WTC11 (cell line): Measurements from ENCODE around the gene KNTC1. TPM values are rescaled to one million over a fixed set of nuclear protein-coding genes. Genes with fewer than 3 reads are reported as not detected.

Experiments
- ATAC-seq: fragments of 200-7000 bp; cut with Tn5 transposase; 2 replicates; pipeline ENCODE4 v1.10.0; 2021; ENCODE audit warnings: mild to moderate bottlenecking, moderate library complexity
- CTCF ChIA-PET: fragments of 300-600 bp; sonication (Branson Sonifier 250); formaldehyde crosslinking; loops from one replicate; lab custom pipeline; 2021; ENCODE audit warnings: antibody characterized with exemption; lab: Charles Lee
- POLR2A ChIA-PET: fragments of 350-600 bp; sonication (Branson Sonifier 250); formaldehyde crosslinking; loops from one replicate; lab custom pipeline; 2021; ENCODE audit warnings: antibody characterized with exemption; lab: Charles Lee
- DNase-seq: peaks from one replicate; pipeline ENCODE4 v3.0.0; 2021; ENCODE audit warnings: low spot score
- H3K27ac Mint-ChIP-seq: 2 replicates; pipeline ENCODE4 v1.8.0; 2021; ENCODE audit warnings: mixed read lengths
- H3K27me3 Mint-ChIP-seq: 2 replicates; pipeline ENCODE4 v1.8.0; 2021; ENCODE audit warnings: low read depth, mild to moderate bottlenecking, moderate library complexity, mixed read lengths
- H3K36me3 Mint-ChIP-seq: 2 replicates; pipeline ENCODE4 v1.8.0; 2021; ENCODE audit warnings: mixed read lengths
- H3K4me1 Mint-ChIP-seq: 2 replicates; pipeline ENCODE4 v1.8.0; 2022; ENCODE audit warnings: mixed read lengths
- H3K4me3 Mint-ChIP-seq: 2 replicates; pipeline ENCODE4 v1.8.0; 2021; ENCODE audit warnings: mild to moderate bottlenecking, moderate library complexity, mixed read lengths
- H3K9me3 Mint-ChIP-seq: 2 replicates; pipeline ENCODE4 v1.8.0; 2021; ENCODE audit warnings: mixed read lengths
- AFF4 ChIP-seq: sonication (generic); formaldehyde crosslinking; IDR thresholded peaks from 2 replicates; pipeline ENCODE4 v1.8.1; 2023; ENCODE audit warnings: mild to moderate bottlenecking, missing genetic modification reagents, borderline replicate concordance
- CBFB ChIP-seq: sonication (generic); formaldehyde crosslinking; IDR thresholded peaks from 2 replicates; pipeline ENCODE4 v1.8.1; 2022; ENCODE audit warnings: mild to moderate bottlenecking, low read depth, missing genetic modification reagents
- CREB1 ChIP-seq: sonication (generic); formaldehyde crosslinking; IDR thresholded peaks from 2 replicates; pipeline ENCODE4 v1.8.0; 2023; ENCODE audit warnings: mild to moderate bottlenecking, missing genetic modification reagents
- CTCF ChIP-seq: fragments of 200-600 bp; IDR thresholded peaks from 2 replicates; pipeline ENCODE4 v1.8.0; 2022; ENCODE audit warnings: antibody characterized with exemption
- ETV6 ChIP-seq: sonication (generic); formaldehyde crosslinking; IDR thresholded peaks from 2 replicates; pipeline ENCODE4 v1.8.1; 2022; ENCODE audit warnings: mild to moderate bottlenecking, missing genetic modification reagents
- FOXK1 ChIP-seq: sonication (generic); formaldehyde crosslinking; IDR thresholded peaks from 2 replicates; pipeline ENCODE4 v1.8.0; 2022; ENCODE audit warnings: mild to moderate bottlenecking, moderate library complexity, missing genetic modification reagents
- MLX ChIP-seq: sonication (generic); formaldehyde crosslinking; IDR thresholded peaks from 2 replicates; pipeline ENCODE4 v1.8.1; 2023; ENCODE audit warnings: mild to moderate bottlenecking, missing genetic modification reagents, moderate library complexity
- MXD4 ChIP-seq: fragments of 250-450 bp; sonication (Bioruptor Pico); IDR thresholded peaks from 2 replicates; pipeline ENCODE4 v1.8.0; 2021; ENCODE audit warnings: mild to moderate bottlenecking, moderate library complexity, borderline replicate concordance
- MYBL2 ChIP-seq: sonication (generic); formaldehyde crosslinking; IDR thresholded peaks from 2 replicates; pipeline ENCODE4 v1.8.1; 2023; ENCODE audit warnings: mild to moderate bottlenecking, moderate library complexity, missing genetic modification reagents
- TP53 ChIP-seq: sonication (generic); formaldehyde crosslinking; IDR thresholded peaks from 2 replicates; pipeline ENCODE4 v1.8.1; 2023; ENCODE audit warnings: mild to moderate bottlenecking, missing genetic modification reagents
- ZNF121 ChIP-seq: sonication (generic); formaldehyde crosslinking; IDR thresholded peaks from 2 replicates; pipeline ENCODE4 v1.8.0; 2023; ENCODE audit warnings: missing genetic modification reagents
- ZNF317 ChIP-seq: sonication (generic); formaldehyde crosslinking; IDR thresholded peaks from 2 replicates; pipeline ENCODE4 v1.8.1; 2023; ENCODE audit warnings: low read depth, mild to moderate bottlenecking, moderate library complexity, missing genetic modification reagents, borderline replicate concordance
- total RNA-seq: library from RNA; stranded (reverse); gene quantifications from 3 replicates; pipeline ENCODE4 v1.2.3, GENCODE V29; 2021
- TF ChIP-seq, protein P1 (sequence below): fragments of 250-450 bp; sonication (Bioruptor Pico); IDR thresholded peaks from 2 replicates; pipeline ENCODE4 v1.9.0; 2021; ENCODE audit warnings: mild to moderate bottlenecking
- TF ChIP-seq, protein P2 (sequence below): sonication (generic); formaldehyde crosslinking; IDR thresholded peaks from 2 replicates; pipeline ENCODE4 v1.8.0; 2022; ENCODE audit warnings: missing genetic modification reagents
- TF ChIP-seq, protein P3 (sequence below): fragments of 250-450 bp; sonication (Bioruptor Pico); IDR thresholded peaks from 2 replicates; pipeline ENCODE4 v1.9.0; 2021; ENCODE audit warnings: mild to moderate bottlenecking
- TF ChIP-seq, protein P4 (sequence below): fragments of 250-450 bp; sonication (Bioruptor Pico); IDR thresholded peaks from 2 replicates; pipeline ENCODE4 v1.8.0; 2021; ENCODE audit warnings: mild to moderate bottlenecking

The KNTC1 gene
- total RNA-seq, 1 experiment from 2014 or later, result 85.1 TPM

- H3K27ac Mint-ChIP-seq, result no peak overlapping the region
- no peak for DNase-seq
- no peaks in the 10 kb centered on the region for H3K27me3 Mint-ChIP-seq
- CTCF ChIA-PET, result interaction anchor here (0.6 to 0.7 kb wide), 2 partner anchors 31 to 139 kb away, joined by 3 read pairs; no protein-coding TSS in a partner anchor
- H3K4me3 Mint-ChIP-seq, result no peak overlapping the region
- ATAC-seq, result no peak
- POLR2A ChIA-PET, result no interaction called here
- TF ChIP-seq AFF4 (CRISPR knock-in tag), result no peak
- TF ChIP-seq ETV6 (CRISPR knock-in tag), result no peak
- no peak for TF ChIP-seq MLX (CRISPR knock-in tag)
- TF ChIP-seq, protein P1, sequence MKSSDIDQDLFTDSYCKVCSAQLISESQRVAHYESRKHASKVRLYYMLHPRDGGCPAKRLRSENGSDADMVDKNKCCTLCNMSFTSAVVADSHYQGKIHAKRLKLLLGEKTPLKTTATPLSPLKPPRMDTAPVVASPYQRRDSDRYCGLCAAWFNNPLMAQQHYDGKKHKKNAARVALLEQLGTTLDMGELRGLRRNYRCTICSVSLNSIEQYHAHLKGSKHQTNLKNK (CRISPR knock-in tag), result no peak
- no peak for TF ChIP-seq MYBL2 (CRISPR knock-in tag)
- no peak for TF ChIP-seq ZNF121 (CRISPR knock-in tag)
- no peak for TF ChIP-seq CBFB (CRISPR knock-in tag)
- TF ChIP-seq ZNF317 (CRISPR knock-in tag), result no peak
- TF ChIP-seq, protein P2, sequence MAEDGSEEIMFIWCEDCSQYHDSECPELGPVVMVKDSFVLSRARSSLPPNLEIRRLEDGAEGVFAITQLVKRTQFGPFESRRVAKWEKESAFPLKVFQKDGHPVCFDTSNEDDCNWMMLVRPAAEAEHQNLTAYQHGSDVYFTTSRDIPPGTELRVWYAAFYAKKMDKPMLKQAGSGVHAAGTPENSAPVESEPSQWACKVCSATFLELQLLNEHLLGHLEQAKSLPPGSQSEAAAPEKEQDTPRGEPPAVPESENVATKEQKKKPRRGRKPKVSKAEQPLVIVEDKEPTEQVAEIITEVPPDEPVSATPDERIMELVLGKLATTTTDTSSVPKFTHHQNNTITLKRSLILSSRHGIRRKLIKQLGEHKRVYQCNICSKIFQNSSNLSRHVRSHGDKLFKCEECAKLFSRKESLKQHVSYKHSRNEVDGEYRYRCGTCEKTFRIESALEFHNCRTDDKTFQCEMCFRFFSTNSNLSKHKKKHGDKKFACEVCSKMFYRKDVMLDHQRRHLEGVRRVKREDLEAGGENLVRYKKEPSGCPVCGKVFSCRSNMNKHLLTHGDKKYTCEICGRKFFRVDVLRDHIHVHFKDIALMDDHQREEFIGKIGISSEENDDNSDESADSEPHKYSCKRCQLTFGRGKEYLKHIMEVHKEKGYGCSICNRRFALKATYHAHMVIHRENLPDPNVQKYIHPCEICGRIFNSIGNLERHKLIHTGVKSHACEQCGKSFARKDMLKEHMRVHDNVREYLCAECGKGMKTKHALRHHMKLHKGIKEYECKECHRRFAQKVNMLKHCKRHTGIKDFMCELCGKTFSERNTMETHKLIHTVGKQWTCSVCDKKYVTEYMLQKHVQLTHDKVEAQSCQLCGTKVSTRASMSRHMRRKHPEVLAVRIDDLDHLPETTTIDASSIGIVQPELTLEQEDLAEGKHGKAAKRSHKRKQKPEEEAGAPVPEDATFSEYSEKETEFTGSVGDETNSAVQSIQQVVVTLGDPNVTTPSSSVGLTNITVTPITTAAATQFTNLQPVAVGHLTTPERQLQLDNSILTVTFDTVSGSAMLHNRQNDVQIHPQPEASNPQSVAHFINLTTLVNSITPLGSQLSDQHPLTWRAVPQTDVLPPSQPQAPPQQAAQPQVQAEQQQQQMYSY (CRISPR knock-in tag), result no peak
- no peaks in the 10 kb centered on the region for H3K9me3 Mint-ChIP-seq
- H3K36me3 Mint-ChIP-seq, result peaks cover 57% of the 10 kb centered on the region
- H3K4me1 Mint-ChIP-seq, result no peaks in the 10 kb centered on the region
These were observed 83.2 kb downstream of the KNTC1 start for GRCh38 chr12:122610207-122610606.

DNA sequence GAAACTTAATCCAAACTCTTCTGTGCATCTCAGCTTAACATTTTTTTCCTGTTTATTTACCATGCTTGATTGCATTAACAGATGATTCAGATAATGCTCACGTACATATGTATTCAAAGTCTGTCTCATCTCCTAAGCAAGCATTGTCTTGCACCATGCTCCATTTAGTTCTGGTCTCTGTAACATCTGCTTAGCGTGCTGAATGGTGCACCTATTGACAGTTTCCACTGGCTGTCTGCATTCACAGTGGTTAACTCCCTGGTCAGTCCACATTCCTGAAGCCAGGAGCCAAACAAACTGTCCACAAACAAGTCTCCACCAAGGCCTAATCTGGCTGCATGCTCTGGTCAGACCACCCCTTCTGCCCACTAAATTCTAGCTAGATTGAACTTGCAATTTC is 83.9 kb downstream of the KNTC1 start:
- CTCF ChIA-PET, result interaction anchor here (0.6 kb wide), 1 partner anchor 193 kb away, joined by 3 read pairs; no protein-coding TSS in a partner anchor
- H3K4me3 Mint-ChIP-seq, result no peak overlapping the region

More for the DNA sequence above, 83.9 kb downstream of the KNTC1 start:
- Mint-ChIP-seq H3K27ac (no peak overlapping the region), H3K27me3 (no peaks in the 10 kb centered on the region), H3K9me3 (no peaks in the 10 kb centered on the region), H3K4me1 (no peaks in the 10 kb centered on the region), H3K36me3 (peaks cover 60% of the 10 kb centered on the region)
- POLR2A ChIA-PET, result no interaction called here
- DNase-seq (no peak), ATAC-seq (no peak)
- no peak for TF ChIP-seq CTCF
- TF ChIP-seq TP53 (CRISPR knock-in tag), result no peak
- no peak for TF ChIP-seq AFF4 (CRISPR knock-in tag)
- no peak for TF ChIP-seq FOXK1
- TF ChIP-seq, protein P3, sequence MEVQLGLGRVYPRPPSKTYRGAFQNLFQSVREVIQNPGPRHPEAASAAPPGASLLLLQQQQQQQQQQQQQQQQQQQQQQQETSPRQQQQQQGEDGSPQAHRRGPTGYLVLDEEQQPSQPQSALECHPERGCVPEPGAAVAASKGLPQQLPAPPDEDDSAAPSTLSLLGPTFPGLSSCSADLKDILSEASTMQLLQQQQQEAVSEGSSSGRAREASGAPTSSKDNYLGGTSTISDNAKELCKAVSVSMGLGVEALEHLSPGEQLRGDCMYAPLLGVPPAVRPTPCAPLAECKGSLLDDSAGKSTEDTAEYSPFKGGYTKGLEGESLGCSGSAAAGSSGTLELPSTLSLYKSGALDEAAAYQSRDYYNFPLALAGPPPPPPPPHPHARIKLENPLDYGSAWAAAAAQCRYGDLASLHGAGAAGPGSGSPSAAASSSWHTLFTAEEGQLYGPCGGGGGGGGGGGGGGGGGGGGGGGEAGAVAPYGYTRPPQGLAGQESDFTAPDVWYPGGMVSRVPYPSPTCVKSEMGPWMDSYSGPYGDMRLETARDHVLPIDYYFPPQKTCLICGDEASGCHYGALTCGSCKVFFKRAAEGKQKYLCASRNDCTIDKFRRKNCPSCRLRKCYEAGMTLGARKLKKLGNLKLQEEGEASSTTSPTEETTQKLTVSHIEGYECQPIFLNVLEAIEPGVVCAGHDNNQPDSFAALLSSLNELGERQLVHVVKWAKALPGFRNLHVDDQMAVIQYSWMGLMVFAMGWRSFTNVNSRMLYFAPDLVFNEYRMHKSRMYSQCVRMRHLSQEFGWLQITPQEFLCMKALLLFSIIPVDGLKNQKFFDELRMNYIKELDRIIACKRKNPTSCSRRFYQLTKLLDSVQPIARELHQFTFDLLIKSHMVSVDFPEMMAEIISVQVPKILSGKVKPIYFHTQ (CRISPR knock-in tag), result no peak
- TF ChIP-seq MXD4 (CRISPR knock-in tag), result no peak
- TF ChIP-seq, protein P4, sequence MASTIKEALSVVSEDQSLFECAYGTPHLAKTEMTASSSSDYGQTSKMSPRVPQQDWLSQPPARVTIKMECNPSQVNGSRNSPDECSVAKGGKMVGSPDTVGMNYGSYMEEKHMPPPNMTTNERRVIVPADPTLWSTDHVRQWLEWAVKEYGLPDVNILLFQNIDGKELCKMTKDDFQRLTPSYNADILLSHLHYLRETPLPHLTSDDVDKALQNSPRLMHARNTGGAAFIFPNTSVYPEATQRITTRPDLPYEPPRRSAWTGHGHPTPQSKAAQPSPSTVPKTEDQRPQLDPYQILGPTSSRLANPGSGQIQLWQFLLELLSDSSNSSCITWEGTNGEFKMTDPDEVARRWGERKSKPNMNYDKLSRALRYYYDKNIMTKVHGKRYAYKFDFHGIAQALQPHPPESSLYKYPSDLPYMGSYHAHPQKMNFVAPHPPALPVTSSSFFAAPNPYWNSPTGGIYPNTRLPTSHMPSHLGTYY (CRISPR knock-in tag), result no peak
- no peak for TF ChIP-seq CREB1 (CRISPR knock-in tag)
